ENCODE results near the gene TMEM9. TPM values are rescaled to one million over a fixed set of nuclear protein-coding genes. Genes with fewer than 3 reads are reported as not detected.

The TMEM9 gene
- total and polyA plus RNA-seq, 9 of the 15 experiments (the other 6 are each of a cell fraction or from before 2014, with no cell fraction given) = 30.4 to 107 (median 67.6) TPM

DNA sequence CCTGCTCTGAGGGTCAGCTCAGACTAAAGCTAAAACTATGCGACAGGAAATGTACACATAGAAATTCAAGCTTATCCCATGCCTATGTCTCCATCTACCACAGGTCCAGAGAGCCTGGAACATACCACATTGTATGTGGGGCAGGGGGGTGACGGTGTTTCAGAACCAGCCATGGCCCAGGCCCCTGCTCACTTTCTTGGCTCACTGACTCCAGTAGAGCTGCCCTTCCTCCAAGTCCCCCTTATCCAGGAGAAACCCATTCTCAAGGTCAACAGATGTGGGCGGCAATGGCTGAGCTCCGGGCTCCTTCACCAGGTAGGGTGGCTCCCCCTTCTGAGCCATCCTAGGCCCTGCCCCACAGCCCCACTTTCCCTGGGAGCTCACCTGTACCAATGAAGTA is 63.0 kb downstream of the TMEM9 start (continued):
- TF ChIP-seq, protein P1, sequence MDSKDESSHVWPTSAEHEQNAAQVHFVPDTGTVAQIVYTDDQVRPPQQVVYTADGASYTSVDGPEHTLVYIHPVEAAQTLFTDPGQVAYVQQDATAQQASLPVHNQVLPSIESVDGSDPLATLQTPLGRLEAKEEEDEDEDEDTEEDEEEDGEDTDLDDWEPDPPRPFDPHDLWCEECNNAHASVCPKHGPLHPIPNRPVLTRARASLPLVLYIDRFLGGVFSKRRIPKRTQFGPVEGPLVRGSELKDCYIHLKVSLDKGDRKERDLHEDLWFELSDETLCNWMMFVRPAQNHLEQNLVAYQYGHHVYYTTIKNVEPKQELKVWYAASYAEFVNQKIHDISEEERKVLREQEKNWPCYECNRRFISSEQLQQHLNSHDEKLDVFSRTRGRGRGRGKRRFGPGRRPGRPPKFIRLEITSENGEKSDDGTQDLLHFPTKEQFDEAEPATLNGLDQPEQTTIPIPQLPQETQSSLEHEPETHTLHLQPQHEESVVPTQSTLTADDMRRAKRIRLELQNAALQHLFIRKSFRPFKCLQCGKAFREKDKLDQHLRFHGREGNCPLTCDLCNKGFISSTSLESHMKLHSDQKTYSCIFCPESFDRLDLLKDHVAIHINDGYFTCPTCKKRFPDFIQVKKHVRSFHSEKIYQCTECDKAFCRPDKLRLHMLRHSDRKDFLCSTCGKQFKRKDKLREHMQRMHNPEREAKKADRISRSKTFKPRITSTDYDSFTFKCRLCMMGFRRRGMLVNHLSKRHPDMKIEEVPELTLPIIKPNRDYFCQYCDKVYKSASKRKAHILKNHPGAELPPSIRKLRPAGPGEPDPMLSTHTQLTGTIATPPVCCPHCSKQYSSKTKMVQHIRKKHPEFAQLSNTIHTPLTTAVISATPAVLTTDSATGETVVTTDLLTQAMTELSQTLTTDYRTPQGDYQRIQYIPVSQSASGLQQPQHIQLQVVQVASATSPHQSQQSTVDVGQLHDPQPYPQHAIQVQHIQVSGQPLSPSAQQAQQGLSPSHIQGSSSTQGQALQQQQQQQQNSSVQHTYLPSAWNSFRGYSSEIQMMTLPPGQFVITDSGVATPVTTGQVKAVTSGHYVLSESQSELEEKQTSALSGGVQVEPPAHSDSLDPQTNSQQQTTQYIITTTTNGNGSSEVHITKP (IDR thresholded peaks at IDR 0.05; ENCODE audit: partially characterized antibody) = peak; percentile 93
- TF ChIP-seq, protein P2, sequence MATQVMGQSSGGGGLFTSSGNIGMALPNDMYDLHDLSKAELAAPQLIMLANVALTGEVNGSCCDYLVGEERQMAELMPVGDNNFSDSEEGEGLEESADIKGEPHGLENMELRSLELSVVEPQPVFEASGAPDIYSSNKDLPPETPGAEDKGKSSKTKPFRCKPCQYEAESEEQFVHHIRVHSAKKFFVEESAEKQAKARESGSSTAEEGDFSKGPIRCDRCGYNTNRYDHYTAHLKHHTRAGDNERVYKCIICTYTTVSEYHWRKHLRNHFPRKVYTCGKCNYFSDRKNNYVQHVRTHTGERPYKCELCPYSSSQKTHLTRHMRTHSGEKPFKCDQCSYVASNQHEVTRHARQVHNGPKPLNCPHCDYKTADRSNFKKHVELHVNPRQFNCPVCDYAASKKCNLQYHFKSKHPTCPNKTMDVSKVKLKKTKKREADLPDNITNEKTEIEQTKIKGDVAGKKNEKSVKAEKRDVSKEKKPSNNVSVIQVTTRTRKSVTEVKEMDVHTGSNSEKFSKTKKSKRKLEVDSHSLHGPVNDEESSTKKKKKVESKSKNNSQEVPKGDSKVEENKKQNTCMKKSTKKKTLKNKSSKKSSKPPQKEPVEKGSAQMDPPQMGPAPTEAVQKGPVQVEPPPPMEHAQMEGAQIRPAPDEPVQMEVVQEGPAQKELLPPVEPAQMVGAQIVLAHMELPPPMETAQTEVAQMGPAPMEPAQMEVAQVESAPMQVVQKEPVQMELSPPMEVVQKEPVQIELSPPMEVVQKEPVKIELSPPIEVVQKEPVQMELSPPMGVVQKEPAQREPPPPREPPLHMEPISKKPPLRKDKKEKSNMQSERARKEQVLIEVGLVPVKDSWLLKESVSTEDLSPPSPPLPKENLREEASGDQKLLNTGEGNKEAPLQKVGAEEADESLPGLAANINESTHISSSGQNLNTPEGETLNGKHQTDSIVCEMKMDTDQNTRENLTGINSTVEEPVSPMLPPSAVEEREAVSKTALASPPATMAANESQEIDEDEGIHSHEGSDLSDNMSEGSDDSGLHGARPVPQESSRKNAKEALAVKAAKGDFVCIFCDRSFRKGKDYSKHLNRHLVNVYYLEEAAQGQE (IDR thresholded peaks at IDR 0.05; ENCODE audit: borderline replicate concordance) = no peak
- TF ChIP-seq, protein P2 (CRISPR knock-in tag; IDR thresholded peaks at IDR 0.05; ENCODE audit: low read depth) = no peak
- TF ChIP-seq HDAC8 (tag; IDR thresholded peaks at IDR 0.05) = no peak

All from K562 (cell line).